OCI-LY7 (cell line): Measurements from ENCODE around the gene SOBP.

Source experiments
- CTCF ChIP-seq: fragments of 200-600 bp; sonication (generic); conservative IDR thresholded peaks from 2 replicates; pipeline ENCODE4 v1.5.1; 2014; ENCODE audit warnings: mild to moderate bottlenecking, antibody characterized with exemption, low read length, moderate library complexity, mixed read lengths
- EZH2phosphoT487 ChIP-seq: fragments of 200-600 bp; sonication (generic); IDR thresholded peaks from 2 replicates; pipeline ENCODE4 v1.6.1; 2018; ENCODE audit warnings: low read depth, borderline replicate concordance, mild to moderate bottlenecking, mixed run types, antibody characterized with exemption, low read length, moderate library complexity, mixed read lengths

- no peak for TF ChIP-seq CTCF
- no peak for TF ChIP-seq EZH2phosphoT487
Measured at GRCh38 chr6:107488875-107489635, 862 bp upstream of the SOBP start.
